ENCODE data around the gene PTPRN2.

PTPRN2 gene

GRCh38 chr7:157926521-157927150 lies 661.0 kb downstream of the PTPRN2 start:
- Mint-ChIP-seq H3K4me3 (no peak overlapping the region), H3K27me3 (ENCODE audit: low read depth, poor library complexity) (peaks cover 35% of the 10 kb centered on the region), H3K36me3 (ENCODE audit: low read depth) (no peaks in the 10 kb centered on the region), H3K9me3 (peaks cover 13% of the 10 kb centered on the region), H3K4me1 (peaks cover 8% of the 10 kb centered on the region), H3K27ac (no peak overlapping the region)
- DNase-seq = no peak
- TF ChIP-seq CTCF (IDR thresholded peaks at IDR 0.05) = no peak

- Mint-ChIP-seq H3K27me3 (ENCODE audit: low read depth, poor library complexity) (peaks cover 37% of the 10 kb centered on the region), H3K4me1 (peaks cover 6% of the 10 kb centered on the region), H3K4me3 (no peak overlapping the region), H3K9me3 (peaks cover 13% of the 10 kb centered on the region), H3K36me3 (ENCODE audit: low read depth) (no peaks in the 10 kb centered on the region), H3K27ac (no peak overlapping the region)
- DNase-seq = no peak
- no peak for TF ChIP-seq CTCF (IDR thresholded peaks at IDR 0.05)
Measured at GRCh38 chr7:157926107-157926506, 661.5 kb downstream of the PTPRN2 start.

GRCh38 chr7:157925383-157925875 lies 662.2 kb downstream of the PTPRN2 start:
- Mint-ChIP-seq H3K4me3 (no peak overlapping the region), H3K9me3 (peaks cover 13% of the 10 kb centered on the region), H3K27me3 (ENCODE audit: low read depth, poor library complexity) (peaks cover 37% of the 10 kb centered on the region), H3K36me3 (ENCODE audit: low read depth) (no peaks in the 10 kb centered on the region), H3K27ac (no peak overlapping the region), H3K4me1 (no peaks in the 10 kb centered on the region)
- no peak for DNase-seq
- no peak for TF ChIP-seq CTCF (IDR thresholded peaks at IDR 0.05)

- Mint-ChIP-seq H3K36me3 (ENCODE audit: low read depth) (no peaks in the 10 kb centered on the region), H3K4me1 (no peaks in the 10 kb centered on the region), H3K4me3 (no peak overlapping the region), H3K27ac (no peak overlapping the region), H3K27me3 (ENCODE audit: low read depth, poor library complexity) (peaks cover 27% of the 10 kb centered on the region), H3K9me3 (peaks cover 13% of the 10 kb centered on the region)
- DNase-seq = no peak
- no peak for TF ChIP-seq CTCF (IDR thresholded peaks at IDR 0.05)
Measured at GRCh38 chr7:157923903-157924630, 663.6 kb downstream of the PTPRN2 start.

GRCh38 chr7:157922576-157922975 lies 665.0 kb downstream of the PTPRN2 start:
- H3K36me3 Mint-ChIP-seq (ENCODE audit: low read depth) = no peaks in the 10 kb centered on the region

More at GRCh38 chr7:157922576-157922975, 665.0 kb downstream of the PTPRN2 start:
- Mint-ChIP-seq H3K9me3 (peaks cover 18% of the 10 kb centered on the region), H3K4me1 (no peaks in the 10 kb centered on the region), H3K27ac (no peak overlapping the region), H3K4me3 (no peak overlapping the region), H3K27me3 (ENCODE audit: low read depth, poor library complexity) (peaks cover 35% of the 10 kb centered on the region)
- no peak for DNase-seq
- no peak for TF ChIP-seq CTCF (IDR thresholded peaks at IDR 0.05)

Measured in nephron progenitor cell (in vitro differentiated cells).